NCI-H2196 treated with DMSO at 0.1 percent for 48 hours (cell line): ENCODE data around the gene ARHGAP6.

Source experiments
- DNase-seq: peaks from one replicate; lab custom pipeline; 2025; ENCODE audit not compliant: unreplicated experiment; lab: John Stamatoyannopoulos, UW

The ARHGAP6 gene

GRCh38 chrX:11464836-11465463 is 200.8 kb downstream of the ARHGAP6 start:
- no peak for DNase-seq

- DNase-seq, result no peak
These were observed 201.3 kb downstream of the ARHGAP6 start for GRCh38 chrX:11464380-11464779.

- no peak for DNase-seq
These were observed 203.1 kb downstream of the ARHGAP6 start for GRCh38 chrX:11462648-11463047.

- no peak for DNase-seq
These were observed 203.6 kb downstream of the ARHGAP6 start for GRCh38 chrX:11462136-11462535.

DNA sequence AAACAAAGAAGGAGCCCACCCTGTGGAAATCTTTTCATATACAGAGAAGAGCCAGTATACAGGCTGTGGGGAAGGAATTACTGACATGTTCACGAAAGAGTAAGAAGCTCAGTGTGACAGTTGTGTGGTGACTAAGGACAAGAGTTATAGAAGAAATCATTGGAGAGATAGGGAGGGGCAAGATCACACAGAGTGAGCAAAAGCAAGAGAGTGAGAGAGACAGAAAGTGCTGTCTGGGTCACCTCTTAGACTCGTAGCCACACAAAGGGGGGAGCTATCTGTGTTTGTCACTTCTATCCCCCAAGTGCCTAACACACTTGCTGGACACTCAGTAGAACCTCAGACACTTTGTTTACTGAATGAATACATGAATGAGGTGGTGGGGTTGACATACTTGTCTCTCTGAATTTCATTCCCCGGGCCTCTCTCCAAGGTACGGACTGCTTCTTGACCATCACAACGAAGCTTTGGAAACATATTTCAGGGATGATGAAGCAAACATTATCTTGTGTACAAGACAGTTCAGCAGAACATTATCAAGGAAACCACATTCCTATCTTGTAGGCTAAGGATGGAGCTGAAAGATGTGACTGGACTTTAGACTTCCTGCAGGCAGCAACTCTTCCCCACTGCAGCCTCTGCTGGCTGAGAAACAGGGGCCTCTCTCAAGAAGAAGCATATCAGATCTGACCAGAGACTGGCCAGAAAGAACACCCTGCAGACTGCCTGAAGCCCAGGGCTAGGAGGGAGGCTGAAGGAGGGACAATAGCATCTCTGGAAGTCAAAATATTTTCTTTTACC is 204.3 kb downstream of the ARHGAP6 start:
- DNase-seq, result no peak

DNA sequence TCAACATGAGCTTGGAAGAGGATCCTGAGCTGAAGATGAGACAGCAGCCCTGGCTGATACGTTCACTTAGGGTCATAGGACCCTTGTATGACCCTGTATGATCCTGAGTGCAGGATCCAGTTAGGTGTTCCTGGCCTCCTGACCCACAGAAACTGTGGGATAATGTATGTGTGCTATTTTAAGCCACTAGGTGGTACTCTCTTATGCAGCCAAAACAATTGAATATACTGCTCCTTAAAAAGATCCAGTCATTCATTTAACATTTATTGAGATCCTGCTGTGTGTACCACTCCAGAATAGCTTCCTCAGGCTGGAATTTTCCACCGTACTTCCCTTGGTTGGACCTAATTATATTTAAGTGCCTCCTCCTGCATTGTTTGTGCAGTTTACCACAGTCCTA is 205.4 kb downstream of the ARHGAP6 start:
- no peak for DNase-seq

DNA sequence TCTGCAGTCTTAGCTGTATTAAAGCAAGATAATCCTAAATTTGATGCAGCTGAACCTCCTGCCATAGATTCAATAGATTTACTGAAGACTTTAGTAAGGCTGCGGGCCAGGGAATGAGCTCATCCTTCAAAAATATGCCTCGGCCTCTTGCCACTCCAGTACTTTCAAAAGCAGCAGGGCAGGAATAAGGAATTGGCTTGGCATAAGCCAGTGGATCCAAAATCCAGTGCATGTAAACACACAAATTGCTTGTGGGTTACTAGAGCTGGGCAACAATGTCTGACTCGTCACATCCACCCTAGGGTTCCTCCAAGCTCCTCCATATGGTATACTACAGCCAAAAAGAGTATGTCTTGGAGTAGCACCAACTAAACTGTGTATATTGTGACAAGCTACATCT is 207.6 kb downstream of the ARHGAP6 start:
- no peak for DNase-seq

DNA sequence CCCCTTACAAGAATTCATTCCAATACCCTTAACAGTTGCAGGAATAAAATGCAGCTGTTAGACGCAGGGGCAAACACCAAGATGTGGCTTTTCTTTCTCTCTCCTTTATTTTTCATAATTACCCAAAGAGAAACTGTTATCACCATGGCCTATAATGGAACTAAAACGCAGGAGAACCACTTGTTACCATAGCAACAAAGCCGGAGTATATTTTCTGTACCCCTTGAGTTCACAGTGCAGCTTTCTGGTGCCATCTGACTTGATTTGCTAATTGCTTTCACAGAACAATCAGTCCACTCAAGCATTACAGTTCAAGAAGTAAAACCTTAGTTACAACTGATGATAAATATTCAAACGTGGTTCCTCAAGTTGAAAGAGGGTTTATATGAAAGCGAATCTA is 214.6 kb downstream of the ARHGAP6 start:
- DNase-seq, result no peak

- DNase-seq, result no peak
These were observed 215.4 kb downstream of the ARHGAP6 start for GRCh38 chrX:11450354-11450753.

DNA sequence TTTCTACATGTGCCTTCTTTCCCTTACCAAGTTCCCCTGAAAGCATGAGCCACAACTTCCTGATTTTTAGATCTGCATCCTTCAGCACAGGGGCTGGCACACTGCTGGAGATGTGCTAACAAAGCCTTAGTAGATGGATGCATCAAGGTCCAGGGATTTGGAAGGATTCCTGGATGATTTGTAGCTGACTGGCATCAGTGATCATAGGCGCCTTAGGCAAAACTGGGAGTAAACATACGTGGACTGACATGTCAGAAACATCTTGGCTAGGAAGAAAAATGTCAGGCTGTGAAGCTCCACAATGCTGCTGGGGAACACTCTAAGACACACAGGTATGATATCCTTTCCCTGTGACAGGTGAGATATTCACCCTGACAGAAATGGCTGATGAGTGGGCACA is 216.1 kb downstream of the ARHGAP6 start:
- DNase-seq, result no peak

GRCh38 chrX:11447418-11447817 is 218.3 kb downstream of the ARHGAP6 start:
- no peak for DNase-seq

- no peak for DNase-seq
These were observed 218.8 kb downstream of the ARHGAP6 start for GRCh38 chrX:11446949-11447348.

GRCh38 chrX:11446336-11446735 is 219.4 kb downstream of the ARHGAP6 start:
- DNase-seq, result no peak

DNA sequence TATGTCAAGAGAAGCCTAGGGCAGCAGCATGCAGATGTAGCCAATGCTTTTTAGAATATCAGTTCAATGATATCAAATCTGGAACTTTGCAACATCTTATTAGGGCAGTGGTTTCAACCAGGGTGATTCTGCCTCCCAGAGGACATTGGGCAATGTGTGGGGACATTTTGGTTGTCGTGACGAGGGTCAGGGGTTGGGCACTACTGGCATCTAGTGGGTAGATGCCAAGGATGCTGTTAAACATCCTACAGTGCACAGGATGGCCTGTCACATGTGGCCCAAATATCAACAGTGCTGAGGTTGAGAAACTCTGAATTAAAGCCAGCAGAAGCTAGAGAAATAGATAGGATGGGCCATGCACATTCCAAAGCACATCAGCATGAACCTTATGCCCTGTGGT is 220.2 kb downstream of the ARHGAP6 start:
- no peak for DNase-seq

- DNase-seq, result no peak
These were observed 221.7 kb downstream of the ARHGAP6 start for GRCh38 chrX:11444052-11444451.

DNA sequence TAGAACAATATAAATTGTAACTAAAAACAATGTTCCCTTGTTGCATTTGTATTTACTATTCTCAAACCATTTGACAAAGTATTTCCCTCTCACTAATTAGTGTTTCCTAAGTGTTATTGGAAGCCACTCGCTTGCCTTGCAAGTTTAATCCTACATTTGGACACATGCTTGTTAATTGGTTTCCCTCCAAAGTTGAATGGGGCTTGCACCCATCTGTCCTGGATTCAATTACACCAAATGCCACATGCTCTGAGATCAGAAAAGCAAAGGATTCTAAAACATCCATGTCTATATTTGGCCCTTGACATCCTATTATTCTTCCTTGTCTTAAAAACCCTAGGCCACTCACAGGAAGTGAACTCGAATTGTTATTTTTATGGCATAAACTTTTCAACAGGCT is 225.9 kb downstream of the ARHGAP6 start:
- DNase-seq, result no peak

- no peak for DNase-seq
These were observed 227.0 kb downstream of the ARHGAP6 start for GRCh38 chrX:11438767-11439166.

- DNase-seq, result no peak
These were observed 227.4 kb downstream of the ARHGAP6 start for GRCh38 chrX:11438380-11438723.

DNA sequence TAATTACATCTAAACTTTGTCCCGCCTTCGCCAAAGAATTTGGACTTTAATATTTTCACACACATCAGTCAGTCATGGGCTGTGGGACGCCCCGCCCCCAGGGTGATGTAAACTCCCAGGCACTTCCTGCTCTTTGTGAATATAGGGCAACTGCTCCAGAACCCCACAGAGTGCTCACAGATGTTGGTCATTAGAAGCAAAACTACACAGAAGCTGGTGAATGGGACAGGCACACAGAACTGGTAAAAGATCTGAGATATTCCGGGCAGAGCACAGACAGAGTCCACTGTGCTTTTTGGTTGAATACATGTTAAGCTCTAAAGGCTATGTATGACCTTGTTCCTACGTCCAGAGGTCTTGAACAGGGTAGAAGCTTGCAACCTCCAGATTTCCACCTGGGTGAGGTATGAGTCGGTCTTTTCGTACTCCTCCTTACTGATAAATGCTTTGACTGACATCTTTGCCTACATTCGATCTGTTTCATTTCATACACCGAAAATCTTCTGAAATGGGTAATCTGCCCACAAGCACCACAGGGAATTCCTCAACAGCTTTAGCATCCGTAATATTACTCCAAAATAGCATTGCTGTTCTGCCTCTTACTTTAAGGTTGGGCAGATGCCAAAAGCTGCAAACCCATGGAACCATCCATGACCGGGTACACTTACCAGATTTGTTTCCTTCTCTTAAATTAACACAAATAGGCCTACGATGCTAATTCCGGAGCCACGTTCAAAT is 227.9 kb downstream of the ARHGAP6 start:
- DNase-seq, result no peak

- no peak for DNase-seq
These were observed 230.2 kb downstream of the ARHGAP6 start for GRCh38 chrX:11435568-11435967.

GRCh38 chrX:11434607-11435006 is 231.1 kb downstream of the ARHGAP6 start:
- no peak for DNase-seq

DNA sequence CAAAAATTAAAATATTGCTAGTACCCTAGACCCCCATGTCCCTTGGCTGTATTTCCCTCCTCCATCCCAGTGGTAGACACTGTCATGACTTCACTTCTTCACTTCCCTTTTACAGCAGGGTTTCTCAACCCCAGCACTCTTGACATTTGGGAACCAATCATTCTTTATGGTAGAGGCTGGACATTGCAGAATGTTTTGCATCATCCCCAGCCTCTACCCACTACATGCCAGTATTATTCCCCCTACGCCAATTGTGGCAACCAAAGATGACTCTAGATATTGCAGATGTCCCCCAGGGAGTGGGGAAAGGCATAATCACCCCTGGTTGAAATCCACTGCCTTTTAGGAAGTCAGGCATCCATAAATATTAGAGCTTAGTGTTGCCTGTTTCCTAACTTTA is 233.9 kb downstream of the ARHGAP6 start:
- no peak for DNase-seq
